Umbilical cord (tissue), 2 donors: ENCODE data around the gene PRC1. TPM values are rescaled to one million over a fixed set of nuclear protein-coding genes. Genes with fewer than 3 reads are reported as not detected.
"Not testable (repeated sequence)": the region's sequence is repeated elsewhere in the genome, so short reads cannot be mapped to it uniquely, and the experiment has no call there.

Experiments used
- DNase-seq: peaks from one replicate; pipeline ENCODE4 v3.0.0-alpha.2; 2015; ENCODE audit warnings: low spot score
- total RNA-seq: library from RNA; depleted of rRNA; stranded (reverse); fragments of >200 nt; gene quantifications from one replicate; pipeline ENCODE4 v1.2.3, GENCODE V29; 2014; ENCODE audit warnings: low replicate concordance; ENCODE audit not compliant: insufficient read depth

Gene PRC1, protein sequence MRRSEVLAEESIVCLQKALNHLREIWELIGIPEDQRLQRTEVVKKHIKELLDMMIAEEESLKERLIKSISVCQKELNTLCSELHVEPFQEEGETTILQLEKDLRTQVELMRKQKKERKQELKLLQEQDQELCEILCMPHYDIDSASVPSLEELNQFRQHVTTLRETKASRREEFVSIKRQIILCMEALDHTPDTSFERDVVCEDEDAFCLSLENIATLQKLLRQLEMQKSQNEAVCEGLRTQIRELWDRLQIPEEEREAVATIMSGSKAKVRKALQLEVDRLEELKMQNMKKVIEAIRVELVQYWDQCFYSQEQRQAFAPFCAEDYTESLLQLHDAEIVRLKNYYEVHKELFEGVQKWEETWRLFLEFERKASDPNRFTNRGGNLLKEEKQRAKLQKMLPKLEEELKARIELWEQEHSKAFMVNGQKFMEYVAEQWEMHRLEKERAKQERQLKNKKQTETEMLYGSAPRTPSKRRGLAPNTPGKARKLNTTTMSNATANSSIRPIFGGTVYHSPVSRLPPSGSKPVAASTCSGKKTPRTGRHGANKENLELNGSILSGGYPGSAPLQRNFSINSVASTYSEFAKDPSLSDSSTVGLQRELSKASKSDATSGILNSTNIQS
- total RNA-seq, result 30.1 TPM

- DNase-seq, result peak; percentile 99
Observed at GRCh38 chr15:90994417-90995311, at the start of gene PRC1. PRC1 (minus strand) TSS chr15:90994535; CDS start chr15:90994417, 118 bp downstream.

- DNase-seq, result no peak
Observed at GRCh38 chr15:91043202-91043874, 49.0 kb upstream of the PRC1 start.

GRCh38 chr15:91040856-91041255 lies 46.5 kb upstream of the PRC1 start:
- DNase-seq, result no peak

DNA sequence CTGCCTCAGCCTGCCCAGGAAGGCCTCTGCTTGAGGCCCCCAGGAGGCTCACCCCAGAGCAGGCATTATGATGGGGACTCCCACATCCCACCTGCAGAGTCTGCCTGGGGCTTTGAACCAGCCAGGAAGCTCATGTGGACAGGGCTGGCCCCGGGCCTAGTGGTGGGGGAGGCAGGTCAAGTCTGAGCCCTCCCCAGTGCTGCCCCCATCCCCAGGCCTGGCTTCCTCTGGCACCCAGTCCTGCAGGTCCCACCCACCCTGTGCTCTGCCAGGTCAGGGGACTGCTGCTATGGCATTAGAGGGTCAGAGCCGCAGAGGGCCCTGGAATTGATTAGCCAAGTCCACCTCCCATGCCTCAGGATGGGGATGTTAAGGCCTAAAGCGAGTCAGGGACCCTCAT lies 45.7 kb upstream of the PRC1 start:
- no peak for DNase-seq

GRCh38 chr15:91032919-91033803 lies 38.8 kb upstream of the PRC1 start:
- DNase-seq, result peak; percentile 11

DNA sequence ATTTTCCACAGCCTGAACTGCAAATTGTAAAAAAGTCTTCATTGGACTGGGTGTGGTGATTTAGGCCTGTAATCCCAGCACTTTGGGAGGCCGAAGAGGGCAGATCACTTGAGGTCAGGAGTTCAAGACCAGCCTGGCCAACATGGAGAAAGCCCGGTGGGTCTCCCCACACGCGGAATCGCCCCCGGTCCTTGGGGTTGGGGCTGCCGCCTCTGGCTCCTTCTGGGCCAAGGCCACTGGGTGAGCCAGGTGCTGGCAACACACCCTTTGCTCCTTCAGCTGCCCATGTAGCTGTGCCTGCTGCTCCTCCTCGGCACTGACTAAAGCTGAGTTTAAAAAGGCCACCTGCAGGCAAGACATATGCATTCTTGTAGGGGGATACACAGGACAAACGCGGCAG lies 37.5 kb upstream of the PRC1 start:
- DNase-seq, result no peak

DNA sequence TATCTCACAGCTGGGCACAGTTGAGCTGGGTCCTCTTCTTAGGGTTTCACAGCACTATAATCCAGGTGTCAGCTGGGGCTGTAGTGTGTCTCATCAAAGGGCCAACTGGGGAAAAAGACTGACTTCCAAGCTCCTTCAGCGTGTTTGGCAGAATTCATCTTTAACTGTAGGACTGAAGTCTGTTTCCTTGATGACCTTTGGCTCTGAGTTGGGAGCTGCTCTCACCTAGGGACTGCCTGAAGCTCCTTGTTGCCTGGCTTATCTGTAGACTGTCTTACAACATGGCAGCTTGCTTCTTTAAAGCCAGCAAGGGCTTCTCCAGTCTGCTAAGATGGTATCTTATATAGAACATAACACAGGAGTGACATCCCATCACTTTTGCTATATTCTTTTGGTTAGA lies 33.3 kb upstream of the PRC1 start:
- DNase-seq, result no peak

GRCh38 chr15:91023720-91024119 lies 29.4 kb upstream of the PRC1 start:
- no peak for DNase-seq

DNA sequence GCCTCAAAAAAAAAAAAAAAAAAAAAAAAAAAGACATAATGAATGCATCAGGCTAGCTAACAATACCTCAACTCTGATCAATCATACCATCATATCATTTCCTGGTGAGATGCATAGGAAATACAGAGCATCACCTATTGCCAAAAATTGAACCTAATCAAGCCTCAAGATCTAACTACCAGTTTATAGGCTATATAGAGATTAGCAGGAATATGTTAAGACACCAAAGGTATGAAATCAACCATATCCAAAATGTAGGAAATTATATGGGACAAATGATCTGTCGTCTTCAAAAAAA lies 28.4 kb upstream of the PRC1 start:
- no peak for DNase-seq

GRCh38 chr15:91022075-91022831 lies 27.9 kb upstream of the PRC1 start, which contains the start of gene VPS33B:
VPS33B (minus strand) TSS chr15:91022594; CDS start chr15:91022249, 345 bp downstream.
- DNase-seq, result peak; percentile 93

- DNase-seq, result no peak
Observed at GRCh38 chr15:91021516-91022074, 27.3 kb upstream of the PRC1 start.

- DNase-seq, result no peak
Observed at GRCh38 chr15:91018158-91018557, 23.8 kb upstream of the PRC1 start.

GRCh38 chr15:91017716-91018115 lies 23.4 kb upstream of the PRC1 start:
- no peak for DNase-seq

- DNase-seq, result not testable (repeated sequence)
Observed at GRCh38 chr15:91013701-91014100, 19.4 kb upstream of the PRC1 start.

GRCh38 chr15:91007266-91007665 lies 12.9 kb upstream of the PRC1 start:
- DNase-seq, result no peak

DNA sequence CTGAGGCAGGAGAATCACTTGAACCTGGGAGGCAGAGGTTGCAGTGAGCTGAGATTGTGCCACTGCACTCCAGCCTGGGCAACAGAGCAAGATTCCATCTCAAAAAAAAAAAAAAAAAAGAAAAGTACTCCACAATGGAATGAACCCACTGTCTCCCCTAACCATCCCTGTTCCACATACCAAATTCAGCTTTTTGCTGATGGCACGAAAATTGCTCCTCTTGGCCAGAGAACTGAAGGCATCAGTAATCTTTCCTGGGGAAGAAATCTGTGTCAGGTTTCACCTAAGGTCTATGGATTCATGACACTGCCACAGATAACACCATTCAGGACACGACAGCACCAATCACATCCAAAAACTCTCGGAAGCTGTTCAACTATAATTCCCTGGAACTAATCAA lies 6.9 kb upstream of the PRC1 start:
- DNase-seq, result no peak

GRCh38 chr15:90998737-90999136 lies 4.4 kb upstream of the PRC1 start:
- no peak for DNase-seq

- no peak for DNase-seq
Observed at GRCh38 chr15:90994059-90994416, 297 bp downstream of the PRC1 start.

- DNase-seq, result no peak
Observed at GRCh38 chr15:90991587-90992285, 2.6 kb downstream of the PRC1 start.
